ENCODE measurements around the gene KIR2DL3.
"Not testable (repeated sequence)": the region's sequence is repeated elsewhere in the genome, so short reads cannot be mapped to it uniquely, and the experiment has no call there.

Gene KIR2DL3

DNA sequence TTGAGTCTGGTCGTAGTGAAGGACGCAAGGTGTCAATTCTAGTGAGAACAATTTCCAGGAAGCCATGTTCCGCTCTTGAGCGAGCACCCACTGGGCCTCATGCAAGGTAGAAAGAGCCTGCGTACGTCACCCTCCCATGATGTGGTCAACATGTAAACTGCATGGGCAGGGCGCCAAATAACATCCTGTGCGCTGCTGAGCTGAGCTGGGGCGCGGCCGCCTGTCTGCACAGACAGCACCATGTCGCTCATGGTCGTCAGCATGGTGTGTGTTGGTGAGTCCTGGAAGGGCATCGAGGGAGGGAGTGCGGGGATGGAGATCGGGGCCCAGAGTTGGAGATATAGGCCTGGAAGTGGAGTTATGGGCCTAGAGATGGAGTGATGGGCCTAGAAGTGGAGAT lies at the start of gene KIR2DL3:
TSS of gene KIR2DL3 (plus strand) at position 208 of the 400 bp plus-strand sequence. CDS start at position 241, 33 bp downstream.
- DNase-seq = not testable (repeated sequence)

DNA sequence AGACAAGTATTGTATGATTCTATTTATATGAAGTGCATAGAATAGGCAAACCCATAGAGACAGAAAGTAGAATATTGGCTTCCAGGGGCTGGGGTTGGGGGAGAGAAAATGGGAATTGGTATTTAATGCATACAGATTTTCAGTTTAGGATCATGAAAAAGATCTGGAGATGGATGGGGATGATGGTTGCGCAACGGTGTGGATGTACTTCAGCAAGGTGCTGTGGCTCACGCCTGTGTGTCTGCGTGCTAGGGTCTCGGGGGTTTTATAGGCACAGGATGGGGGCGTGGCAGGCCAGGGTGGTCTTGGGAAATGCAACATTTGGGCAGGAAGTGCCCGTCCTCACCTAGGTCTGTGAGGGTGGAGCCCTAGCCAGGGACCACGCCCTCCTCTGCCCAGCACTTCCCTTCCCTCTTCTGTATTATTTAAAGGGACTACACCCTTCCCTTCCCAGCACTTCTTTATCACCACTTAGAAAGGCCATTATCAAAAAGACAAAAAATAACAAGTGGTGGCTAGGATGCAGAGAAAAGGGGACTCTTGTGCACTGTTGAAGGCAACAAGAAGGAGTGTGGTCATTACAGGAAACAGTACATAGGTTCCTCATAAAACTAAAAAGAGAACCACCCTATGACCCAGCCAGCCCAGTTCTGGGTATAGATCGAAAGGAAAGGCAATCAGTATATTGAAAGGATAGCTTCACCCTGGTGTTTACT lies 46.6 kb upstream of the KIR2DL3 start:
- DNase-seq = no peak

DNA sequence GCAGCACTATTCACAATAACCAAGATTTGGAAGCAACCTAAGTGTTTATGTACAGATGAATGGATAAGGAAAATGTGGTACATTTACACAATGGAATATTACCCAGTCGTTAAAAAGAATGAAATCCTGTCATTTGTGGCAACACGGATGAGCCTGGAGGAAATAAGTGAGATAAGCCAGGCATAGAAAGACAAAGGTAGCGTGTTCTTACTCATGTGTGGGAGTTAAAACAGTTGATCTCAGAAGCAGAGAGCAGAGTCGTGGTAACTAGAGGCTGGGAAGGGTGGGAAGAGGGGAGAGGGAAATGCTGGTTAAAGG lies 46.1 kb upstream of the KIR2DL3 start:
- no peak for DNase-seq

DNA sequence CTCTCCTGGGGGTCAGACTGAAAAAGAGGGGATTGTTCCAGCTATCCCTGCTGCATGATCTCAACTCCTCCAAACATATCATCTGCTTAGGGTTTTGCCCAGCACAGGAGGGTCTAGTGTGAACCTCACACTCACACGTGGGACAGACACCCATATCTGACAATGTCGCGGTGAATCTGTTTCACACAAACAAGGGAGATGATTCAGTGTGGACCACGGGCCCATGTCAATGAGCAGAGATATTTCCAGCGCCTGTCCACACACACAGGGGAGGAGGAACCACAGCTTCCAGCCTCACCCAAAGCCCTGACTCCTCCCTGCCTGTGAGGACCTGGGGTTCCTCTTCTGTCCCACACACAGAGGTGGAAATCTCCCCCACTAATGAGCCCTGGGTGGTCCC lies 43.7 kb upstream of the KIR2DL3 start:
- no peak for DNase-seq

DNA sequence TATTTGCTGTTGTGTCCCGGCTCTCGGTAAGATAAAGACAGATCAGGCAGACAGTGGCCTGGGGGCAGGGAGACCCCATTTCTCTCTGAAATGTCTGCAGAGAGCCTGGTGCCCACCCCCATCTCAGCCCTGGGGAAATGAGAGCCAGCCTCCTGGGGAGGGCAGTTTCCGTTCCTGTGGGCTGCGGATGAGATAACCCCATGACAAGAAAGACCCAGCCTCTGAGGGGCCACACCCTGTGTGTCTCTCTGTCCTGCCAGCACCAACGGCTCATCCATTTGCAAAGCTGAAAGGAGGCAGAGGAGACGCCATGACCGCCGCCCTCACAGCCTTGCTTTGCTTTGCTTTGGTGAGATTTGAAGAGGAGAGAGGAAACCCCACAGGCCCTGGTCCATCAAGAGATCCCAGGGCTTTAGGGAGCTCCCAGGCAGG lies 42.2 kb upstream of the KIR2DL3 start:
- DNase-seq = no peak

DNA sequence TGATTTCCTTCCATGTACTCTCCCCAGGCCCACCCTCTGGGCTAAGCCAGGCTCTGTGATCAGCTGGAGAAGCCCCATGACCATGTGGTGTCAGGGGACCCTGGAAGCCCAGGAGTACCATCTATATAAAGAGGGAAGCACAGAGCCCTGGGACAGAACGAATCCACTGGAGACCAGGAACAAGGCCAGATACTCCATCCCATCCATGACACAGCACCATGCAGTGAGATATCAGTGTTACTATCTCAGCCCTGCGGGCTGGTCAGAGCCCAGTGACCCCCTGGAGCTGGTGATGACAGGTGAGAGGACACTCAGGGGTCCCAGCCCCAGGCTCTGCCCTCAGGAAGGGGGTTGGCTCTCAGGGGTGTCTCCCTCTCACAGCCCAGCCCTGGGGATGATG lies 41.5 kb upstream of the KIR2DL3 start:
- no peak for DNase-seq

DNA sequence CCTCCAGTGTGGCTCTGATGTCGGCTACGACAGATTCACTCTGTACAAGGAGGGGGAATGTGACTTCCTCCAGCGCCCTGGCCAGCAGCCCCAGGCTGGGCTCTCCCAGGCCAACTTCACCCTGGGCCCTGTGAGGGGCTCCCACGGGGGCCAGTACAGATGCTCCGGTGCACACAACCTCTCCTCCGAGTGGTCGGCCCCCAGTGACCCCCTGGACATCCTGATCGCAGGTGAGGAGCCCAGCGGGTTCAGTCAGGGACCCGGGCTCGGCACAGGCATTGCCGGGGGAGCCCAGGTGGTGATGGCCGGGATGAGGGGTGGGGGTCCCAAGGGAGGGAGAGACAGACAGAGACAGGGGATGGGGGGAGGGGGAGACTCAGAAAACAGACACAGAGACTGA lies 40.6 kb upstream of the KIR2DL3 start:
- not testable (repeated sequence) for DNase-seq

DNA sequence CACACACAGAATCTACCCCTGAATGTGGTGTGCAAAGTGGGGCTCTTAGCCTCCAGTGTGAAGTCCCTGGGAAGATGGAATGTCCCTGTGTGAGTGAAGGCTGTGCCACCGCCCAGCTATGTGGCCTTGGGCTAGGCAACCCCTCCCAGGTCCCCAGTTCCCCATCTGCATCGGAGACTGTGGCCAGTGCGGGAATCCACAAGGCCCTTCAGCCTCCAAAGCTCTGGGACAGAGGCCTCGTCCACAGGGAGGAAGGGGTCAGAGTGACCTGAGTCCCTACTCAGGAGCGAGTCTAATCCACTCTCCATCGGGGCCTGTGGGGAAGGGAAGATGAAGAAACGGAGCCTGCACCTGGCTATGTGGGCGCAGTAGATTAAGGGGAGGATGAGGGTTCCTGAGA lies 33.4 kb upstream of the KIR2DL3 start:
- DNase-seq = no peak

DNA sequence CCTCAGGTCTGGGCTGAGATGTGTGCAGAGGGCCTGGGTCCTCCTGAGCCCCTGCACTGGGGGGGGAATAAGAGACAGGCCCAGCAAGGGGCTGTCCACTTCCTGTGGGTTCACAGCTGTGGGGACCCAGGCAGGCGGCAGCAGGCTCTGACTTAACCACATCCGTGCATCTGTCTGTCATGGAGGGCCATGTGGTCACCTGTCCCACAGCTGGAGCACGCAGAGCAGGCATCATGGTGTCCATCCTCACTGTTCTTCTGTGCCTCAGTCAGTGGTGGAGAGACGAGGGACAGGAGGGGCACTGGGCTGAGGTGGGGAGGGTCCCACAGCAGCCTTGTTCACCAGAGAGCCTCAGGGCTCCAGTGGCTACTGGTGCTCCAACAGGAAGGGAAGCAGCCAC lies 30.4 kb upstream of the KIR2DL3 start:
- peak in 1 of 2 donors; percentile 17 for DNase-seq

DNA sequence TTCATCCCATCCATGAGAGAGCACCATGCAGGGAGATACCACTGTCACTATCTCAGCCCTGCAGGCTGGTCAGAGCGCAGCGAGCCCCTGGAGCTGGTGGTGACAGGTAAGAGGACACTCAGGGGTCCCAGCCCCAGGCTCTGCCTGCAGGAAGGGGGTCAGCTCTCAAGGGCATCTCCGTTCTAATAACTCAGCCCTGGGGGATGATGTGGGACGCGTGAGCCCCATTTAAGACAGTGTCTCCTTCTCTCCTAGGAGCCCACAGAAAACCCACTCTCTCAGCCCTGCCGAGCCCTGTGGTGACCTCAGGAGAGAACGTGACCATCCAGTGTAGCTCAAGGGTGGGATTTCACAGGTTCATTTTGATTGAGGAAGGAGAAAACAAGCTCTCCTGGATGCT lies 29.5 kb upstream of the KIR2DL3 start:
- DNase-seq = no peak

DNA sequence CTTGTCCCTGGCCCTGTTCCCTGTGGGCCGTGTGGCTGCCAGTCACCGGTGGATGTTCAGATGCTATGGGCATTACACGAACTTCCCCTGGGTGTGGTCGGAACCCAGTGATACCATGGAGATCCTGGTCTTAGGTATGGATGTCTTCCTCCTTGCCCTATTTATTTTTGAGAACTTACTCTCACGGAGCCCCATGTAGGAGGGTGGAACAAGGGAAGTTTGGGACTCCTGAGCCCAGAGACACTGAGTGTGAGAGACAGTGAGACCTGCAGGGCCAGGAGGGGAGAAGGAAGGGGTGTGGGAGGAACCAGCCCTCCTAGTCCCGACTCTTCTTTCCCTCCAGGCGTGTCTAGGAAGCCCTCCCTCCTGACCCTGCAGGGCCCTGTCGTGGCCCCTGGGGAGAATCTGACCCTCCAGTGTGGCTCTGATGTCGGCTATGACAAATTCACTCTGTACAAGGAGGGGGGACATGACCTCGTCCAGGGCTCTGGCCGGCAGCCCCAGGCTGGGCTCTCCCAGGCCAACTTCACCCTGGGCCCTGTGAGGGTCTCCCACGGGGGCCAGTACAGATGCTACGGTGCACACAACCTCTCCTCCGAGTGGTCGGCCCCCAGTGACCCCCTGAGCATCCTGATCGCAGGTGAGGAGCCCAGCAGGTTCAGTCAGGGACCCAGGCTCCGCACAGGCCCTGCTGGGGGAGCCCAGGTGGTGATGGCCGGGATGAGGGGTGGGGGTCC lies 28.9 kb upstream of the KIR2DL3 start:
- DNase-seq = no peak

DNA sequence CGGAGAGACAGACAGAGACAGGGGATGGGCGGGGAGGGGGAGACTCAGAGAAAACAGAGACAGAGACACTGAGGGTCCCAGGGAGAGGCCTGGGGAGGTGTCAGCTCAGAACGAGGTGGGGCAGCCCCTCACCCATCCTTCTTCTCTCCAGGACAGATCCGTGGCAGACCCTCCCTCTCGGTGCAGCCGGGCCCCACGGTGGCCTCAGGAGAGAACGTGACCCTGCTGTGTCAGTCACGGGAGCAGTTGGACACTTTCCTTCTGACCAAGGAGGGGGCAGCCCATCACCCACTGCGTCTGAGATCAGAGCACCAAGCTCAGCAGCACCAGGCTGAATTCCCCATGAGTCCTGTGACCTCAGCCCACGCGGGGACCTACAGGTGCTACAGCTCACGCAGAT lies 28.4 kb upstream of the KIR2DL3 start:
- DNase-seq = not testable (repeated sequence)

DNA sequence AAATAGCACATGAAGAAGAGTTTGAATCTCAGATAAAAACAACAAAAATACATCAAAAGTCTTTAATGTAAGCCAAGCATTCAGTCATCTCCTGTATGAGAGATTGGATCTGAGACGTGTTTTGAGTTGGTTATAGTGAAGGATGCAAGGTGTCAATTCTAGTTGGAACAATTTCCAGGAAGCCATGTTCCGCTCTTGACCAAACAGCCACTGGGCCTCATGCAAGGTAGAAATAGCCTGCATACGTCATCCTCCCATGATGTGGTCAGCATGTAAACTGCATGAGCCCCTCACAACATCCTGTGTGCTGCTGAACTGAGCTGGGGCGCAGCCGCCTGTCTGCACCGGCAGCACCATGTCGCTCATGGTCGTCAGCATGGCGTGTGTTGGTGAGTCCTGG lies 14.2 kb upstream of the KIR2DL3 start, which contains the start of gene KIR3DL3:
TSS of gene KIR3DL3 (plus strand) at position 301 of the 400 bp plus-strand sequence. CDS start at position 356, 55 bp downstream.
- no peak for DNase-seq

DNA sequence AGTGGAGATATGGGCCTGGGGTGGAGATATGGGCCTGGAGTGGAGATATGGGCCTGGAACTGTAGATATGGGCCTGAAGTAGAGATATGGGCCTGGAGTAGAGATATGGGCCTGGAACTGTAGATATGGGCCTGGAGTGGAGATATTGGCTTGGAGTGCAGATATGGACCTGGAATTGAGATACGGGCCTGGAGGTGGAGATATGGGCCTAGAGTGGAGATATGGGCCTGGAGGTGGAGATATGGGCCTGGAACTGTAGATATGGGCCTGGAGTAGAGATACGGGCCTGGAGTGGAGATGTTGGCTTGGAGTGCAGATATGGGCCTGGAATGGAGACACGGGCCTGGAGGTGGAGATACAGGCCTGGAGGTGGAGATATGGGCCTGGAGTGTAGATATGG lies 13.7 kb upstream of the KIR2DL3 start:
- DNase-seq = no peak

DNA sequence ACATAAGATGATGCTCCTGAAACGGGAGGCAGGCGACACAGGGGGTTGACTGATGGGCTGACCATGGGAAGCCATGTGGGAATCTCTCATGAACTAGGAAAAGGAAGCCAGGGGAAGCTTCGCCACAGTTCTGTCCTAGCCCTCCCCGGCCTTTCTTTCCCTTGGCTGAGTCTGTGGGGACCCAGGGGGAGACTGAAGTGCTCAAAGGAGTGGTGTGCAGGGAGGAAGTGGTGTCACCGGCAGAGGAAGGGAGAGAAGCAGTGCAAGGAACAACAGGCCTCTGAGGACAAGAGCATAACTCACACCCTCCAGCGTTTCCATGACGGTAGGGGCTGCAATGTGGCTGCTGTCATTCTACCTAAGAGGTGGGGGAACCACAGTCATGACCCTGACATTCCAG lies 13.0 kb upstream of the KIR2DL3 start:
- no peak for DNase-seq

DNA sequence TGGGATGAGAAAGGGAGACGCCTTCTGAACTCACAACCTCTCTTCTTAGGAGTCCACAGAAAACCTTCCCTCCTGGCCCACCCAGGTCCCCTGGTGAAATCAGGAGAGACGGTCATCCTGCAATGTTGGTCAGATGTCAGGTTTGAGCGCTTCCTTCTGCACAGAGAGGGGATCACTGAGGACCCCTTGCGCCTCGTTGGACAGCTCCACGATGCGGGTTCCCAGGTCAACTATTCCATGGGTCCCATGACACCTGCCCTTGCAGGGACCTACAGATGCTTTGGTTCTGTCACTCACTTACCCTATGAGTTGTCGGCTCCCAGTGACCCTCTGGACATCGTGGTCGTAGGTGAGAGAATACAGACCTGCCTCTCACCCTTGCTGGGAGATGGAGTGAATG lies 10.8 kb upstream of the KIR2DL3 start:
- no peak for DNase-seq

DNA sequence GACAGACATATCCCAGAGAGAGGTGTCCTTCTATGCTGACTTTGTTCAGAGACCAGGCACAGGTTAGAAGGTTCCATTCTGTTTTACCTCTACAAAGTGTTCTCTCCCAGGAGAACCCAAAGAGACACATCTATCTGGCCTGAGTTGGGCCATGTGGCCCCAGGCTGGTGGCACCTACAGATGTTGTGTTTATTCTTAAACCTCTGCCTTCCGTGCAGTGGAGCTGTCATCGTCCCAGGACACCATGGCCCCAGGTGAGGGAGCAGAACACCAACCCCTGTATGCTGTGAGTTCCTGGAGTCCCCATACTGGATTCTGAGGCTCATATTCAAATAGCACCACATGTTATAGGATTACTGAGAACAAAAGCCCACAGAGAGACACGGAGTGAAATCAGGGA lies 10.1 kb upstream of the KIR2DL3 start:
- no peak for DNase-seq

DNA sequence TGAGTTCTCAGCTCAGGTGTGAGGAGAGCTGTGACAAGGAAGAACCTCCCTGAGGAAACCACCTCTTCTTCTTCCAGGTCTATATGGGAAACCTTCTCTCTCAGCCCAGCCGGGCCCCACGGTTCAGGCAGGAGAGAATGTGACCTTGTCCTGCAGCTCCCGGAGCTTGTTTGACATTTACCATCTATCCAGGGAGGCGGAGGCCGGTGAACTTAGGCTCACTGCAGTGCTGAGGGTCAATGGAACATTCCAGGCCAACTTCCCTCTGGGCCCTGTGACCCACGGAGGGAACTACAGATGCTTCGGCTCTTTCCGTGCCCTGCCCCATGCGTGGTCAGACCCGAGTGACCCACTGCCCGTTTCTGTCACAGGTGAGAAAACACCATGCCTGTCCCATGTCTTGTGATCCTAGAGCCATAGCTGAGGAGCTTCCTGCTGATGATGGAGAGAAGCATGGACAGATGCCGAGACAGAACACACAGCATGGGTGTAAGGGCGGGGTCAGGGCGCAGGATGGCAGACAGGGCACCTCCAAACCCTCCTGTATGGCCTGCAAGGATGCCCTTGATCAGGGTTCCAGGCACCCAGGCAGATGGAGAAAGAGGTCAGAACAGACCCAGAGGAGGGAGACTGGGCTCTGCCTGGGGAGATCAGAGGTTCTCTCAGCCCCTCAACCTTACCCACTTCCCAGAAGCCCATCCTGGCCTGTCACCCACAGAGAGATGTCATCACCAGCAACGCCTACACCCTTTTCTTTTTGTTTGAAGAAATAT lies 8.7 kb upstream of the KIR2DL3 start:
- DNase-seq = no peak

DNA sequence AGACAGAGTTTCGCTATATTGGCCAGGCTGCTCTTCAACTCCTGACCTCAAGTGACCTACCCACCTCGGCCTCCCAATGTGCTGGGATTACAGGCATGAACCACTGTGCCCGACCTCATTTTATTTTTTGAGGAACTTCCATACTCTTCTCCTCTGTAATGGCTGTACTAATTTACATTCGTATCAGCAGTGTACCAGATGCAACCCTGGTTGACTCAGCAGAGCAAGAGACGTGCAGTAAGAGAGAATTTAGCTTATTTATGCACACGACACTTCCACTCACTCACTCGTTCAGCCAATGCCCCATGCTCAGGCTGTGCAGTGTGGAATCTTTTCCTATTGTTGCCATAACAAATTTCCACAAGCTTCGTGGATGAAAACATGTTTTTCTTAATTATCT lies 7.1 kb upstream of the KIR2DL3 start:
- no peak for DNase-seq

DNA sequence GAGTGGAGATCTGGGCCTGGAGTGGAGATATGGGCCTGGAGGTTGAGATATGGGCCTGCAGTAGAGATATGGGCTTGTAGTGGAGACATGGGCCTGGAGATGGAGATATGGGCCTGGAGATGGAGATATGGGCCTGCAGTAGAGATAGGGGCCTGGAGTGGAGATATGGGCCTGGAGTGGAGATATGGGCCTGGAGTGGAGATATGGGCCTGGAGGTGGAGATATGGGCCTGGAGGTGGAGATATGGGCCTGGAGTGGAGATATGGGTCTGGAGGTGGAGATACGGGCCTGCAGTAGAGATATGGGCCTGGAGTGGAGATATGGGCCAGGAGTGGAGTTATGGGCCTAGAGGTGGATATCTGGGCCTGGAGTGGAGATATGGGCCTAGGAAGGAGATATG lies 402 bp downstream of the KIR2DL3 start:
- no peak for DNase-seq

DNA sequence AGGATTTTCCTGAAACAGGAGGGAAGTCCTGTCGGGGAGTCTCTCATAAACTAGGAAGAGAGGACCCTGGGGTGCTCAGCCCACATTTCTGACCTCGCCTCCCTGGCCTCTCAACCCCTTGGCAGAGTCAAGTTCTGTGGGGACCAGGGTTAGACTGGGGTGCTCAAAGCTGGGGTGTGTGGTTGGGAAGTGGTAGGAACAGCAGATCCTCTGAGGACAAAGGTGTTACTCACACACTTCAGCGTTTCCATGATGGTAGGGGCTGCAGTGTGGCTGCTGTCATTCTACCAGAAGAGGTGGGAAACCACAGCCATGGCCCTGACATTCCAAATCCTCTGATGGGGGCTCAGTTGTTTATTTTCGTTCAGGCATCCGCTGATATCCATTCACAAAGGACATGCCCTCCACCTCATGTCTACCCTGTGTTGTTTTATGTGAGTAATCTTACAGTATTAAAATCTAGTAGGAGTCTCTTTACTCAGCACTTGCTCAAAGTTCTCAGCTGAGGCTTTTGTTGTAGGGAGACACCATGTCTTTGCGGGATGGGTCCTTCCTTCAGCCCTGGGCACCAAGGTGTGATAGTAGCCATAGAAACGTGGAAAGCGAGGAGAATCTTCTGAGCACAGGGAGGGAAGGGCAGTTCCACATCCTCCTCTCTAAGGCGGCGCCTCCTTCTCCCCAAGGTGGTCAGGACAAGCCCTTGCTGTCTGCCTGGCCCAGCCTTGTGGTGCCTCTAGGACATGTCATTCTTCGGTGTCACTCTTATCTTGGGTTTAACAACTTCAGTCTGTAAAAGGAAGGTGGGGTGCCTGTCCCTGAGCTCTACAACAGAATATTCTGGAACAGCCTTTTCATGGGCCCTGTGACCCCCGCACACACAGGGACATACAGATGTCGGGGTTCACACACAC lies 1.5 kb downstream of the KIR2DL3 start:
- no peak for DNase-seq

DNA sequence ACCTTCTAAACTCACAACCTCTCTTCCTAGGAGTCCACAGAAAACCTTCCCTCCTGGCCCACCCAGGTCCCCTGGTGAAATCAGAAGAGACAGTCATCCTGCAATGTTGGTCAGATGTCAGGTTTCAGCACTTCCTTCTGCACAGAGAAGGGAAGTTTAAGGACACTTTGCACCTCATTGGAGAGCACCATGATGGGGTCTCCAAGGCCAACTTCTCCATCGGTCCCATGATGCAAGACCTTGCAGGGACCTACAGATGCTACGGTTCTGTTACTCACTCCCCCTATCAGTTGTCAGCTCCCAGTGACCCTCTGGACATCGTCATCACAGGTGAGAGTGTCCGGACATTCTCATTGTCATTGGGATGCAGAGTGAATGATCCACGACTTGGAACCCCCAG lies 3.6 kb downstream of the KIR2DL3 start:
- not testable (repeated sequence) for DNase-seq

DNA sequence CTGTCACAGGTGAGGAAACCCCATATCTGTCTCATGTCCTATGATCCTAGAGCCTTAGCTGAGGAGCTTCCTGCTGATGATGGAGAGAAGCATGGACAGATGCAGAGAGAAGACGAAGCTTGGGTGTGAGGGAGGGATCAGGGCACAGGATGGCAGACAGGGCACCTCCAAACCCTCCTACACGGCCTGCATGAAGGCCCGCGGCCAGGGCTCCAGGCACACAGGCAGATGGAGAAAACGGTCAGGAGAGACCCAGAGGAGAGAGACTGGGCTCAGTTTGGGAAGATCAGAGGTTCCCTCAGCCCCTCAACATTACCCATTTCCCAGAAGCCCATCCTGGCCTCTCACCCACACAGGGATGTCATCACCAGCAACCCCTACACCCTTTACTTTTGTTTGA lies 5.8 kb downstream of the KIR2DL3 start:
- not testable (repeated sequence) for DNase-seq
